SK-N-SH (cell line): ENCODE results near the gene RAD51B. TPM values are rescaled to one million over a fixed set of nuclear protein-coding genes. Genes with fewer than 3 reads are reported as not detected.

Experiments
- CTCF ChIA-PET: fragments of 300-600, 350-600 bp; formaldehyde crosslinking; extraction: SDS; loops from one replicate; lab custom pipeline; 2021; lab: Yijun Ruan, JAX
- POLR2A ChIA-PET: fragments of 350-600 bp; sonication (Branson Sonifier 250); formaldehyde crosslinking; extraction: SDS; loops from one replicate; lab custom pipeline; 2020; ENCODE audit warnings: antibody characterized with exemption, inconsistent platforms; lab: Yijun Ruan, JAX
- DNase-seq: peaks from one replicate; pipeline ENCODE4 v3.0.0; 2012
- H2AFZ ChIP-seq: fragments of 200-600 bp; sonication (generic); 2 replicates; pipeline ENCODE4 v1.8.1; 2016; ENCODE audit warnings: antibody characterized with exemption, mild to moderate bottlenecking, low read depth
- H3F3A ChIP-seq: fragments of 200-600 bp; sonication (generic); replicated peaks from 2 replicates; pipeline ENCODE3; 2016; ENCODE audit warnings: antibody characterized with exemption, mild to moderate bottlenecking; ENCODE audit not compliant: insufficient read depth
- H3K27ac ChIP-seq, 2 experiments: fragments of 200-500 bp in 1 of 2; fragments of 200-600 bp in 1 of 2; sonication (Bioruptor generic) in 1 of 2; sonication (generic), shearing (Covaris generic) in 1 of 2; 2 replicates each; pipeline versions ENCODE4 v1.5.1 to v1.6.1; 2014 to 2016; ENCODE audit warnings: low read depth in 2 of 2, inconsistent platforms in 1 of 2, low read length in 1 of 2, mild to moderate bottlenecking in 1 of 2, mixed read lengths in 1 of 2
- H3K27me3 ChIP-seq: fragments of 200-600 bp; sonication (generic), shearing (Covaris generic); 2 replicates; pipeline ENCODE4 v1.6.1; 2016; ENCODE audit warnings: mixed run types; ENCODE audit not compliant: insufficient read depth
- H3K36me3 ChIP-seq, 2 experiments: fragments of 200-500 bp in 1 of 2; fragments of 200-600 bp in 1 of 2; sonication (Bioruptor generic) in 1 of 2; sonication (generic) in 1 of 2; replicated peaks in 1 of 2; 2 replicates each; pipeline versions ENCODE3 to v1.5.1; 2014 to 2016; ENCODE audit warnings: low read length in 1 of 2, mild to moderate bottlenecking in 1 of 2; ENCODE audit not compliant: insufficient read depth in 2 of 2, control insufficient read depth in 1 of 2
- H3K4me1 ChIP-seq, 2 experiments: fragments of 200-500 bp in 1 of 2; fragments of 200-600 bp in 1 of 2; sonication (Bioruptor generic) in 1 of 2; sonication (generic), shearing (Covaris generic) in 1 of 2; 2 replicates each; pipeline versions ENCODE4 v1.5.1 to v1.6.1; 2014 to 2016; ENCODE audit warnings: low read depth in 1 of 2, low read length in 1 of 2, mixed run types in 1 of 2; ENCODE audit not compliant: insufficient read depth in 2 of 2, control insufficient read depth in 1 of 2
- H3K4me2 ChIP-seq: fragments of 200-600 bp; sonication (generic), shearing (Covaris generic); 2 replicates; pipeline ENCODE4 v1.6.1; 2017; ENCODE audit warnings: mixed run types
- H3K4me3 ChIP-seq, 2 experiments: fragments of 200-500 bp in 1 of 2; fragments of 200-600 bp in 1 of 2; sonication (Bioruptor generic) in 1 of 2; sonication (generic), shearing (Covaris generic) in 1 of 2; 2 replicates each; pipeline versions ENCODE4 v1.5.1 to v1.8.1; 2014 to 2016; ENCODE audit warnings: low read depth in 2 of 2, inconsistent platforms in 1 of 2, low read length in 1 of 2, mild to moderate bottlenecking in 1 of 2, mixed read lengths in 1 of 2, moderate library complexity in 1 of 2
- H3K79me2 ChIP-seq: fragments of 200-600 bp; sonication (generic); 2 replicates; pipeline ENCODE4 v1.8.1; 2017; ENCODE audit warnings: mild to moderate bottlenecking; ENCODE audit not compliant: insufficient read depth
- H3K9ac ChIP-seq: fragments of 200-600 bp; sonication (generic); 2 replicates; pipeline ENCODE4 v1.6.1; 2017; ENCODE audit warnings: mixed run types
- H3K9me2 ChIP-seq: fragments of 200-600 bp; sonication (generic); 2 replicates; pipeline ENCODE4 v1.6.1; 2017; ENCODE audit warnings: mixed run types
- H3K9me3 ChIP-seq: fragments of 200-600 bp; sonication (generic); 2 replicates; pipeline ENCODE4 v1.6.1; 2017; ENCODE audit warnings: mixed run types, mild to moderate bottlenecking, moderate library complexity
- H4K20me1 ChIP-seq: fragments of 200-600 bp; sonication (generic); 2 replicates; pipeline ENCODE4 v1.6.1; 2017; ENCODE audit warnings: mild to moderate bottlenecking, mixed run types; ENCODE audit not compliant: insufficient read depth
- CHD2 ChIP-seq: fragments of 150-350 bp; IDR thresholded peaks from 2 replicates; pipeline ENCODE4 v1.6.1; 2018; ENCODE audit warnings: low read length; ENCODE audit not compliant: partially characterized antibody
- CTCF ChIP-seq: fragments of 200-600 bp; sonication (generic); IDR thresholded peaks from 2 replicates; pipeline ENCODE4 v1.6.1; 2017; ENCODE audit warnings: antibody characterized with exemption, mild to moderate bottlenecking, moderate library complexity
- ELF1 ChIP-seq: IDR thresholded peaks from 2 replicates; pipeline ENCODE4 v1.4.0; 2012
- EP300 ChIP-seq, 2 experiments: IDR thresholded peaks; 2 replicates each; pipeline versions ENCODE4 v1.4.0 to v1.6.1; 2012; ENCODE audit warnings: borderline replicate concordance in 1 of 2, low read depth in 1 of 2, low read length in 1 of 2
- EZH2phosphoT487 ChIP-seq: fragments of 200-600 bp; sonication (generic); IDR thresholded peaks from 2 replicates; pipeline ENCODE4 v1.6.1; 2017; ENCODE audit warnings: low read depth, mixed run types, mild to moderate bottlenecking, antibody characterized with exemption, moderate library complexity, borderline replicate concordance
- FOXJ3 ChIP-seq: sonication (generic); formaldehyde crosslinking; IDR thresholded peaks from 2 replicates; pipeline ENCODE4 v1.5.1; 2020; ENCODE audit warnings: mild to moderate bottlenecking, missing genetic modification reagents
- FOXM1 ChIP-seq: IDR thresholded peaks from 2 replicates; pipeline ENCODE4 v1.4.0; 2012; ENCODE audit warnings: low read depth, mild to moderate bottlenecking
- GATA2 ChIP-seq: sonication (generic); formaldehyde crosslinking; IDR thresholded peaks from 2 replicates; pipeline ENCODE4 v1.5.0; 2020; ENCODE audit warnings: mild to moderate bottlenecking, missing genetic modification reagents
- JUND ChIP-seq: IDR thresholded peaks from 2 replicates; pipeline ENCODE4 v1.4.0; 2012
- MEF2A ChIP-seq: IDR thresholded peaks from 2 replicates; pipeline ENCODE4 v1.4.0; 2012; ENCODE audit warnings: low read depth, borderline replicate concordance
- MXI1 ChIP-seq: IDR thresholded peaks from 2 replicates; pipeline ENCODE4 v1.6.1; 2012; ENCODE audit warnings: mild to moderate bottlenecking, low read depth, low read length, improper control_type of control experiment
- NFIC ChIP-seq: IDR thresholded peaks from 2 replicates; pipeline ENCODE4 v1.4.0; 2012; ENCODE audit warnings: borderline replicate concordance
- NRF1 ChIP-seq: IDR thresholded peaks from 2 replicates; pipeline ENCODE4 v1.6.1; 2012; ENCODE audit warnings: low read depth, mild to moderate bottlenecking, low read length
- PBX3 ChIP-seq: IDR thresholded peaks from 2 replicates; pipeline ENCODE4; 2012
- RAD21 ChIP-seq: IDR thresholded peaks from 2 replicates; pipeline ENCODE4 v1.6.1; 2012; ENCODE audit warnings: mild to moderate bottlenecking, low read length
- RCOR1 ChIP-seq: fragments of 150-350 bp; IDR thresholded peaks from 2 replicates; pipeline ENCODE4 v1.6.1; 2017; ENCODE audit warnings: antibody characterized with exemption, low read length
- RFX5 ChIP-seq: IDR thresholded peaks from 2 replicates; pipeline ENCODE4 v1.6.1; 2012; ENCODE audit warnings: mild to moderate bottlenecking, improper control_type of control experiment, low read length
- RXRA ChIP-seq: IDR thresholded peaks from 2 replicates; pipeline ENCODE4 v1.4.0; 2012; ENCODE audit warnings: low read depth, mild to moderate bottlenecking, borderline replicate concordance
- SIN3A ChIP-seq: IDR thresholded peaks from 2 replicates; pipeline ENCODE4 v1.6.1; 2012; ENCODE audit warnings: low read depth, mild to moderate bottlenecking, low read length, moderate library complexity, borderline replicate concordance
- YY1 ChIP-seq: IDR thresholded peaks from 2 replicates; pipeline ENCODE4 v1.4.0; 2012; ENCODE audit warnings: low read depth, mild to moderate bottlenecking
- WGBS: methylation state at CpG from one replicate; pipeline ENCODE4 v1.1.6; 2017; ENCODE audit warnings: low lambda C conversion rate; 5-methylcytosine and 5-hydroxymethylcytosine counted together
- polyA plus RNA-seq, 3 experiments: library from polyadenylated mRNA; depleted of rRNA; stranded (reverse); fragments of >200 nt; gene quantifications; 2 replicates each; pipeline ENCODE4 v1.2.3, GENCODE V29; 2012
- TF ChIP-seq, protein P1 (sequence below): IDR thresholded peaks from 2 replicates; pipeline ENCODE4 v1.4.0; 2012; ENCODE audit warnings: low read depth, borderline replicate concordance
- TF ChIP-seq, protein P2 (sequence below): IDR thresholded peaks from 2 replicates; pipeline ENCODE4 v1.4.0; 2012; ENCODE audit warnings: low read depth

Gene RAD51B
- polyA plus RNA-seq, 1 of the 3 experiments (the other 2 are of a cell fraction), result 6.0 TPM

DNA sequence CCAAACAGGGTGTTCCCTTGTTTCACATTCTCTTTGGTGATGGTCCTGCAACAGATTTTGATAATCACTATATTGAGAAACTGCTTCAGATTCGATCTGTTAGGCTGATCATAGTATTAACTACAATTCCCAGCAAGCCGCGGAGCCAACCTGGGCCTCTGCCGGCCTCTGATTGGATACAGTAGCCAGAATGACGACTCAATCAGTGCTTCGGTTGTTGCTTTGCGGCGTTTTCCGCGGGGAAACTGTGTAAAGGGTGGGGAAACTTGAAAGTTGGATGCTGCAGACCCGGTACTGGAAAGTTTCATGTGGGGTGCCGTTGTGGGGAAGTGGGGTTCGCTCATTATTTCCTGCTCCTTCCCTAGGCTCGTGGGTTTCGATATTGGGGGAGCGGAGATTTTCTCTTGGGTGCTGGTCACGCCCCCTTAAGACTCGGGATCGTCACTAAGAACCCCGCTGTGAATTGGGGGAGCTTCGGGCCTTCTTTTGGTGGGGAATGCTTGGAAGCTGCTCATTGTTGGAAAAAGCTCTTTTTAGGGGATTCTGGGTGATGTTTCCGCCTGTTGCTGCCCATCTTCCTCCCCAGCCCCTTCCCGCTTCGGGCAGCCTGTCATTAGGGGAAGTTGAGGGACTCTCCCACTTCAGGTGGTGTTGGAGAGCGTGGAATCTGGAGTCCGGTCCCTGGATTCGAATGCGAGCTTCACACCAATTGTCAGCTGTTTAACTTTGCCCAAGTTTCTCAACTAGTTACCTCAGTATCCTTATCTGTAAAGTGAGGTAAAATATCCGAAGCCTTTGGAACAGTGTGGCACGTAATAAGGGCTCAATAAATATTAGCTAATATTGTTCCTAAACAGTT is at the start of gene RAD51B (continued):
- TF ChIP-seq YY1, result no peak
- no peak for TF ChIP-seq GATA2 (CRISPR knock-in tag)
- peak; percentile 46; the same call in 1 of the 2 replicates for TF ChIP-seq SIN3A
- TF ChIP-seq FOXJ3 (CRISPR knock-in tag), result no peak
- peak; percentile 89 for TF ChIP-seq CHD2
- no peak for TF ChIP-seq CTCF
- 0 out of 2 replicates have a peak, but pooled peaks have one; percentile 4 for TF ChIP-seq MXI1

DNA sequence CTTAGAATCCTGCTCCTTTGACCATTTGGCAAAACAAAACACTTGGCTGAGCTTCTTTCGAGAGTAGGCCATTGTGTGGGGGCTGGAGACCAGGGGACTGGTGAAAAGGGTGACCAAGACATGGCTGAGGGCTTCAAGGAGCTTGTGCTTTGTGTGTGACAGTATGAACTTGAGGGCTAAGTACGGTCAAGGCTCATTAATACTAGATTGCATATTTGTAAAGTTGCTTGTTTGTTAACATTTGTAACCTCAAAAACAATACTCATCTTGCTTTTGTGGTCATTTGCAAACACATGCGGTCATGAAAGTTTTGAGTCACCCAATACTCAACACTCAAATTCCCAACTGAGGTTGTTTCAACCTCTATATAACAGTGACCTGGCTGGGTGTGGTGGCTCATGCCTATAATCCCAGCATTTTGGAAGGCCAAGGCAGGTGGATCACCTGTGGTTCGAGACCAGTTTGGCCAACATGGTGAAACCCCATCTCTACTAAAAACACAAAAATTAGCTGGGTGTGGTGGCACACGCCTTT is 45.7 kb upstream of the RAD51B start:
- H3F3A ChIP-seq, result no peaks in the 10 kb centered on the region
- no peak overlapping the region for H2AFZ ChIP-seq
- H3K4me3 ChIP-seq, result no peak overlapping the region
- H3K4me1 ChIP-seq, result no peaks in the 10 kb centered on the region
- H3K9me3 ChIP-seq, result no peaks in the 10 kb centered on the region
- H3K27me3 ChIP-seq, result no peaks in the 10 kb centered on the region
- peaks cover 69 to 78% of the 10 kb centered on the region in 2 experiments for H3K36me3 ChIP-seq
- no peaks in the 10 kb centered on the region for H3K9me2 ChIP-seq
- H3K27ac ChIP-seq, result no peak overlapping the region
- TF ChIP-seq, protein P1, sequence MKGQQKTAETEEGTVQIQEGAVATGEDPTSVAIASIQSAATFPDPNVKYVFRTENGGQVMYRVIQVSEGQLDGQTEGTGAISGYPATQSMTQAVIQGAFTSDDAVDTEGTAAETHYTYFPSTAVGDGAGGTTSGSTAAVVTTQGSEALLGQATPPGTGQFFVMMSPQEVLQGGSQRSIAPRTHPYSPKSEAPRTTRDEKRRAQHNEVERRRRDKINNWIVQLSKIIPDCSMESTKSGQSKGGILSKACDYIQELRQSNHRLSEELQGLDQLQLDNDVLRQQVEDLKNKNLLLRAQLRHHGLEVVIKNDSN, result no peak
- TF ChIP-seq FOXM1, result no peak
- no peak for TF ChIP-seq MEF2A
- no peak for TF ChIP-seq NFIC
- TF ChIP-seq YY1, result no peak
- TF ChIP-seq, protein P2, sequence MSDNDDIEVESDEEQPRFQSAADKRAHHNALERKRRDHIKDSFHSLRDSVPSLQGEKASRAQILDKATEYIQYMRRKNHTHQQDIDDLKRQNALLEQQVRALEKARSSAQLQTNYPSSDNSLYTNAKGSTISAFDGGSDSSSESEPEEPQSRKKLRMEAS, result no peak
- TF ChIP-seq CHD2, result no peak
- no peak for TF ChIP-seq RFX5
- TF ChIP-seq RCOR1, result no peak
- TF ChIP-seq EZH2phosphoT487, result no peak
- no peak for TF ChIP-seq RXRA
- no peak for TF ChIP-seq RAD21
- no peak for TF ChIP-seq NRF1
- TF ChIP-seq MXI1, result no peak
- TF ChIP-seq PBX3, result no peak
- no peak for TF ChIP-seq EP300 (IDR thresholded peaks at IDR 0.05; ENCODE audit: borderline replicate concordance in 1 of 2, low read depth in 1 of 2, low read length in 1 of 2)
- TF ChIP-seq ELF1, result no peak
- TF ChIP-seq GATA2 (CRISPR knock-in tag), result no peak
- TF ChIP-seq JUND, result no peak
- 89% methylated on average over 5 of the region's 5 CpGs for WGBS
- DNase-seq, result no peak
- no peaks in the 10 kb centered on the region for H3K79me2 ChIP-seq
- no peak overlapping the region for H3K9ac ChIP-seq
- ChIA-PET CTCF (interaction anchor here (1.2 to 1.5 kb wide), 2 partner anchors 69 to 346 kb away, joined by 3 to 4 read pairs; no protein-coding TSS in a partner anchor), POLR2A (no interaction called here)
- no peak overlapping the region for H3K4me2 ChIP-seq
- no peaks in the 10 kb centered on the region for H4K20me1 ChIP-seq
